GM06990 (cell line): ENCODE measurements around the gene FAM13B.
"Not testable (repeated sequence)": the region's sequence is repeated elsewhere in the genome, so short reads cannot be mapped to it uniquely, and the experiment has no call there.

Source experiments
- DNase-seq: peaks from one replicate; pipeline ENCODE4 v3.0.0-alpha.2; 2011; ENCODE audit not compliant: insufficient read length; ENCODE audit errors: extremely low read depth
- H3K27me3 ChIP-seq: replicated peaks from 2 replicates; pipeline ENCODE4 v1.6.0; 2011; ENCODE audit warnings: low read length; ENCODE audit not compliant: control insufficient read depth, insufficient read depth
- H3K36me3 ChIP-seq: 2 replicates; pipeline ENCODE4 v1.5.1; 2011; ENCODE audit warnings: low read length; ENCODE audit not compliant: control insufficient read depth, insufficient read depth
- H3K4me3 ChIP-seq: replicated peaks from 2 replicates; pipeline ENCODE4 v1.5.1; 2011; ENCODE audit warnings: low read depth, mild to moderate bottlenecking, control low read depth, low read length
- TF ChIP-seq, protein P1 (sequence below): IDR thresholded peaks from 2 replicates; pipeline ENCODE4 v1.5.1; 2011; ENCODE audit warnings: low read length, control low read depth, mild to moderate bottlenecking, inconsistent platforms; ENCODE audit not compliant: insufficient read depth, poor library complexity, severe bottlenecking

The FAM13B gene

DNA sequence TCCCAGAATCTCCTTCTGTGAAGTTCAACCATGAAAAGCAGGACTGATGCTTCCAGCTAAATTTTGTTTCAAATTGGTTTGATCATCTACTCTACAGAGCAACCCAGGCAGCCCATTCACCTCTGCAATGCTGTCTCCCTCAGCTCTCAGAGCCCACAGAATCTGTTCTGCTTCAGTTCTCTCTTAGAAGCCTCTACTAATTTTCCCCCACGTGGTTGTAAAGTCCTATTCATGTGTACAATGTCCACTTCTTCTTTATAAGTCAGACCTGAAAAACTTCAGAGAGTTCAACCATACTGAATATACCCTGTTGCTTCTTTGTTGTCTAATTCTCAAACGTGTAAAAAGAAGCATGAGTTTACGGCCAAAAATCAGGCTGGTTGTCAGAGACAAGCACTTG lies 21.3 kb upstream of the FAM13B start:
- no peaks in the 10 kb centered on the region for H3K36me3 ChIP-seq
- TF ChIP-seq, protein P1, sequence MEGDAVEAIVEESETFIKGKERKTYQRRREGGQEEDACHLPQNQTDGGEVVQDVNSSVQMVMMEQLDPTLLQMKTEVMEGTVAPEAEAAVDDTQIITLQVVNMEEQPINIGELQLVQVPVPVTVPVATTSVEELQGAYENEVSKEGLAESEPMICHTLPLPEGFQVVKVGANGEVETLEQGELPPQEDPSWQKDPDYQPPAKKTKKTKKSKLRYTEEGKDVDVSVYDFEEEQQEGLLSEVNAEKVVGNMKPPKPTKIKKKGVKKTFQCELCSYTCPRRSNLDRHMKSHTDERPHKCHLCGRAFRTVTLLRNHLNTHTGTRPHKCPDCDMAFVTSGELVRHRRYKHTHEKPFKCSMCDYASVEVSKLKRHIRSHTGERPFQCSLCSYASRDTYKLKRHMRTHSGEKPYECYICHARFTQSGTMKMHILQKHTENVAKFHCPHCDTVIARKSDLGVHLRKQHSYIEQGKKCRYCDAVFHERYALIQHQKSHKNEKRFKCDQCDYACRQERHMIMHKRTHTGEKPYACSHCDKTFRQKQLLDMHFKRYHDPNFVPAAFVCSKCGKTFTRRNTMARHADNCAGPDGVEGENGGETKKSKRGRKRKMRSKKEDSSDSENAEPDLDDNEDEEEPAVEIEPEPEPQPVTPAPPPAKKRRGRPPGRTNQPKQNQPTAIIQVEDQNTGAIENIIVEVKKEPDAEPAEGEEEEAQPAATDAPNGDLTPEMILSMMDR = no peak
- no peaks in the 10 kb centered on the region for H3K27me3 ChIP-seq
- H3K4me3 ChIP-seq = no peak overlapping the region
- DNase-seq = no peak

DNA sequence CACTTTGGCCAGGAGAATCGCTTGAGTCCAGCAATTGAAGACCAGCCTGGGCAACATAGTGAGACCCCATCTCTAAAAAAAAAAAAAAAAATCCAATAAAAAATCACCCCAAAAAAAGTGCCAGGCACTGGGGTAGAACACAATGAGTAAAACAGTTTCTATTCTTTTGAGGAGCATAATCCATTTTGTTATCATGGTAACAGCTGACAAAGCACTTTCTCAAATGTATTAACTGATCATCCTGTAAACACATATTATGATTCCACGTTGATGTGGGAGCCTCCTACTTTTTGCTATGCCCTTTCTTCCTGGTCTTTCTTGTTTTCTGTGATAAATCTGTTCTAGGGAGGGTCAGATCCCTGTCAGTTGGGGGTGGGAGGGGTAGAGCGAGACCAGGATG lies 20.7 kb upstream of the FAM13B start:
- H3K27me3 ChIP-seq = no peaks in the 10 kb centered on the region
- H3K36me3 ChIP-seq = no peaks in the 10 kb centered on the region
- no peak for DNase-seq
- TF ChIP-seq, protein P1 = no peak
- no peak overlapping the region for H3K4me3 ChIP-seq

DNA sequence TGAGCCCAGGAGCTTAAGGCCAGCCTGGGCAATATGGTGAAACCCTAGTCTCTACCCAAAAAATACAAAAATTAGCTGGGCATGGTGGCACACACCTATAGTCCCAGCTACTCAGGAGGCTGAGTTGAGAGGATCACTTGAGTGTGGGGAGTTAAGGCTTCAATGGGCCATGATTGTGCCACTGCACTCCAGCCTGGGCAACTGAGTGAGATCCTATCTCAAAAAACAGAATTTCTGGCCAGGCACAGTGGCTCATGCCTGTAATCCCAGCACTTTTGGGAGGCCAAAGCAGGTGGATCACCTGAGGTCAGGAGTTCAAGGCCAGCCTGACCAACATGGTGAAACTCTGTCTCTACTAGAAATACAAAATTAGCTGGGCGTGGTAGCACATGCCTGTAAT lies 19.8 kb upstream of the FAM13B start:
- not testable (repeated sequence) for H3K36me3 ChIP-seq

DNA sequence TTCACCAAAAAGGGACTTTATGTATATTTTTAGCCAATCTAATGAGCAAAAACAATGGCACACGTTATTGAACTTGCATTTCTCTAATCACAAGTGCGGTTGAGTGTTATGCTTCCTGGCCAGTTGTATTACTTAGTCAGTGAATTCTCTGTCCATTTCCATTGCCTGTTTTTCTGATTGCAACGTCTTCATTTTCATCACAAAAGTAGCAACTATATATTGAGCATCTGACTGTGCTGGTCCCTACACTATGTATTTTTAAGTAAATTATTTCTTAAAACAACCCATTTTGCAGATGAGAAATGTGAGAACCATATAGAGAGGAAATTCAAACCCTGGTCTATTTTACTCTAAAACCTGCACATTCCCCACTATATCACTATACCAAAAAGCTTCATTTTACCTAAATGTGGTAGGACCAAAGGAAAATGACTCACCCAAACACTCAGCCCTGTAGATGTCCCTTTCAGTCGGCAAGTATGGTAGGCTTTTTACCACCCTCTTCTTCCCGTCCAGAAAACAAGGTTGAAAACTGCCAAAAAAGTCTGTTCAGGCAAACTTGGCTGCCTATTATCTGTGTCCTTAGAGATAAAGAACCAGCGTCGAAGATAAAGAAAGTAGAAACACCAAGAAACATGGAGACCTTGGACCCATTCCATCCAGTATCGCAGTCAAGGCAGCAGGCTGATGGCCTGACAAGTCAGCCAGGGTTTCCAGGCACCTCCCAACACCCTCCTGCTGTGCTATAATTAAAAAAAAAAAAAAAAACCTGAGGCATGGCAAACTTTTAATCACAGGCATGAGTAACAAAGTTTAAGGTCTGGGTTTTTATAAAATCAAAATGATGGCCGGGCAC lies 18.8 kb upstream of the FAM13B start:
- H3K27me3 ChIP-seq = no peaks in the 10 kb centered on the region
- DNase-seq = no peak
- H3K4me3 ChIP-seq = no peak overlapping the region
- TF ChIP-seq, protein P1 = no peak
- H3K36me3 ChIP-seq = no peaks in the 10 kb centered on the region

More for the DNA sequence above, 19.8 kb upstream of the FAM13B start:
- not testable (repeated sequence) for H3K4me3 ChIP-seq, H3K27me3 ChIP-seq, DNase-seq

DNA sequence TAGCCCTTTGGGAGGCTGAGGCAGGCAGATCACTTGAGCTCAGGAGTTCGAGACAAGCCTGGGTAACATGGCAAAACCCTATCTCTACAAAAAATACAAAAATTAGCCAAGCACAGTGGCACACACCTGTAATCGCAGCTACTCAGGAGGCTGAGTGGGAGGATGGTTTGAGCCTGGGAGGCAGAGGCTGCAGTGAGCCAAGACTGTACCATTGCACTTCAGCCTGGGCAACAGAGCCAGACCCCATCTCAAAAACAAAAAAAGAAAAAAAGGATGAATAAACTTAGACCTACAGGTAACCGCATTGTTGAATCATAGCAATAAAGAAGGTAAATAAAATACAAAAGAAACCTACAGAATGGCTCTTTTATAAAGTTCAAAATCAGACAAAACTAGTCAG lies 12.4 kb upstream of the FAM13B start:
- not testable (repeated sequence) for DNase-seq, H3K4me3 ChIP-seq, H3K36me3 ChIP-seq, H3K27me3 ChIP-seq

DNA sequence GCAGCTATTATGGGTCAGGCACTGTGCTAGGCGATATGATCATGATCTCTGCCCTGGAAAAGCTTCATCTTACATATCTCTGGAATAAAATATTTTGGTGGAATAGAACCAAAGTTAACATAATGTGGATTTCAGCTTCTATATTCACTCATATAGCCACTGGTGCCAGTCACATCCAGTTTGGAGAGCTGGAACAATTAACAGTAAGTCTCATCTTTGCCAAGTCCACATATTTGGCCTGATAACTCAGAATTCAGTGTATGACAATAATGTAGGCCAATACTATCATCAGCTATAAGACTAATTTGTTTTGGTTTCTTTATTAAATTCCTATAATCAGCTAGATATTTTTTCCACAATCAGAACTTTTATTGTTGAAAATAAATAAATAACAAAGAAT lies 5.9 kb upstream of the FAM13B start:
- Histone ChIP-seq H3K36me3 (no peaks in the 10 kb centered on the region), H3K4me3 (no peak overlapping the region), H3K27me3 (no peaks in the 10 kb centered on the region)
- DNase-seq = no peak
- TF ChIP-seq, protein P1 = no peak
